CD14-positive monocyte (primary cell): ENCODE results near the gene NLGN1. TPM values are rescaled to one million over a fixed set of nuclear protein-coding genes. Genes with fewer than 3 reads are reported as not detected.

Experiments
- DNase-seq, 3 donors: peaks; one replicate each; pipeline ENCODE4 v3.0.0-alpha.2; 2011 to 2022
- H2AFZ ChIP-seq: 2 replicates; pipeline ENCODE4 v1.6.0; 2012; ENCODE audit warnings: mild to moderate bottlenecking, low read depth, low read length, inconsistent platforms; ENCODE audit not compliant: insufficient read depth, poor library complexity, severe bottlenecking
- H3K27ac ChIP-seq, 2 donors: 1 replicate in 1 of 2; 2 replicates in 1 of 2; pipeline ENCODE4 v1.5.1; 2012 to 2013; ENCODE audit warnings: low read length in 2 of 2, control low read depth in 1 of 2, inconsistent platforms in 1 of 2, low read depth in 1 of 2, mild to moderate bottlenecking in 1 of 2
- H3K27me3 ChIP-seq, 2 donors: one replicate each; pipeline versions ENCODE4 v1.6.0 to v1.6.1; 2011 to 2013; ENCODE audit warnings: low read length in 2 of 2; ENCODE audit not compliant: control insufficient read depth in 2 of 2, insufficient read depth in 2 of 2
- H3K36me3 ChIP-seq, 2 donors: replicated peaks in 1 of 2; 1 replicate in 1 of 2; 2 replicates in 1 of 2; pipeline versions ENCODE4 v1.5.1 to v1.6.1; 2012 to 2013; ENCODE audit warnings: low read length in 2 of 2, control low read depth in 1 of 2, inconsistent platforms in 1 of 2, mild to moderate bottlenecking in 1 of 2; ENCODE audit not compliant: insufficient read depth in 2 of 2, control insufficient read depth in 1 of 2
- H3K4me1 ChIP-seq, 2 donors: 1 replicate in 1 of 2; 2 replicates in 1 of 2; pipeline versions ENCODE4 v1.5.1 to v1.6.1; 2012 to 2013; ENCODE audit warnings: low read length in 2 of 2, control low read depth in 1 of 2, inconsistent platforms in 1 of 2, mild to moderate bottlenecking in 1 of 2, moderate library complexity in 1 of 2; ENCODE audit not compliant: insufficient read depth in 2 of 2, control insufficient read depth in 1 of 2
- H3K4me2 ChIP-seq: replicated peaks from 2 replicates; pipeline ENCODE3; 2012; ENCODE audit warnings: low read length, moderate library complexity, mild to moderate bottlenecking; ENCODE audit not compliant: poor library complexity, severe bottlenecking; ENCODE audit errors: extremely low read depth
- H3K4me3 ChIP-seq, 3 experiments: fragments of 200-600 bp in 1 of 3; sonication (generic) in 1 of 3; replicated peaks in 1 of 3; 1 replicate in 2 of 3; 2 replicates in 1 of 3; pipeline ENCODE4 v1.5.1; 2011 to 2013; ENCODE audit warnings: low read length in 3 of 3, mild to moderate bottlenecking in 3 of 3, control low read depth in 2 of 3, low read depth in 2 of 3, inconsistent platforms in 1 of 3, moderate library complexity in 1 of 3
- H3K79me2 ChIP-seq: 2 replicates; pipeline ENCODE4 v1.6.0; 2012; ENCODE audit warnings: mild to moderate bottlenecking, control low read depth, inconsistent platforms, low read length, moderate library complexity; ENCODE audit not compliant: insufficient read depth
- H3K9ac ChIP-seq: 2 replicates; pipeline ENCODE4 v1.6.0; 2017; ENCODE audit warnings: low read length, mild to moderate bottlenecking; ENCODE audit not compliant: insufficient read depth, poor library complexity, severe bottlenecking
- H3K9me3 ChIP-seq, 2 donors: replicated peaks in 1 of 2; 1 replicate in 1 of 2; 2 replicates in 1 of 2; pipeline versions ENCODE4 v1.5.1 to v1.6.1; 2012 to 2013; ENCODE audit warnings: low read length in 2 of 2, control low read depth in 1 of 2; ENCODE audit not compliant: control insufficient read depth in 1 of 2, insufficient read depth in 1 of 2
- H4K20me1 ChIP-seq: 2 replicates; pipeline ENCODE4 v1.6.0; 2012; ENCODE audit warnings: mild to moderate bottlenecking, low read length, control low read depth, moderate library complexity; ENCODE audit not compliant: insufficient read depth
- H3K27ac Mint-ChIP-seq, 7 donors: one replicate each; pipeline ENCODE4 v1.8.0; 2020; ENCODE audit warnings: mild to moderate bottlenecking in 7 of 7, mixed read lengths in 7 of 7, moderate library complexity in 6 of 7, inconsistent platforms in 2 of 7
- H3K27me3 Mint-ChIP-seq, 3 donors: one replicate each; pipeline ENCODE4 v1.8.0; 2021 to 2022; ENCODE audit warnings: low read depth in 3 of 3, mild to moderate bottlenecking in 3 of 3, mixed read lengths in 3 of 3, moderate library complexity in 3 of 3, inconsistent platforms in 1 of 3
- H3K36me3 Mint-ChIP-seq, 2 donors: one replicate each; pipeline ENCODE4 v1.8.0; 2020; ENCODE audit warnings: mixed read lengths in 2 of 2, inconsistent platforms in 1 of 2, mild to moderate bottlenecking in 1 of 2
- H3K4me1 Mint-ChIP-seq: one replicate; pipeline ENCODE4 v1.8.0; 2020; ENCODE audit warnings: mild to moderate bottlenecking, mixed read lengths
- H3K4me3 Mint-ChIP-seq, 2 donors: one replicate each; pipeline ENCODE4 v1.8.0; 2020; ENCODE audit warnings: mild to moderate bottlenecking in 2 of 2, mixed read lengths in 2 of 2, moderate library complexity in 1 of 2
- H3K9me3 Mint-ChIP-seq, 7 donors: one replicate each; pipeline ENCODE4 v1.8.0; 2020 to 2022; ENCODE audit warnings: mixed read lengths in 7 of 7, mild to moderate bottlenecking in 6 of 7, moderate library complexity in 6 of 7, inconsistent platforms in 2 of 7
- WGBS: methylation state at CpG from one replicate; pipeline ENCODE4 v1.1.5; 2013; ENCODE audit warnings: missing lambda C conversion rate; ENCODE audit not compliant: insufficient coverage; 5-methylcytosine and 5-hydroxymethylcytosine counted together
- intact Hi-C, 2 donors: fragments of 100-400 bp; cut with micrococcal nuclease; formaldehyde crosslinking; loops; one replicate each; pipeline versions ENCODE4 v1.15.0 to v1.15.1; 2023
- polyA plus RNA-seq, 3 donors: library from polyadenylated mRNA; depleted of rRNA in 1 of 3; unstranded in 2 of 3; stranded (reverse) in 1 of 3; fragments of 300-500 nt in 2 of 3; fragments of >200 nt in 1 of 3; fragmentation: Illumina TruSeq in 2 of 3; gene quantifications; 1 replicate in 2 of 3; 2 replicates in 1 of 3; pipeline ENCODE4 v1.2.3, GENCODE V29; 2012 to 2021
- TF ChIP-seq, protein P1 (sequence below): fragments of 200-600 bp; IDR thresholded peaks from one replicate; pipeline ENCODE4 v1.8.0; 2022; ENCODE audit warnings: antibody characterized with exemption, mild to moderate bottlenecking

The NLGN1 gene
- polyA plus RNA-seq, 3 donors = not detected

DNA sequence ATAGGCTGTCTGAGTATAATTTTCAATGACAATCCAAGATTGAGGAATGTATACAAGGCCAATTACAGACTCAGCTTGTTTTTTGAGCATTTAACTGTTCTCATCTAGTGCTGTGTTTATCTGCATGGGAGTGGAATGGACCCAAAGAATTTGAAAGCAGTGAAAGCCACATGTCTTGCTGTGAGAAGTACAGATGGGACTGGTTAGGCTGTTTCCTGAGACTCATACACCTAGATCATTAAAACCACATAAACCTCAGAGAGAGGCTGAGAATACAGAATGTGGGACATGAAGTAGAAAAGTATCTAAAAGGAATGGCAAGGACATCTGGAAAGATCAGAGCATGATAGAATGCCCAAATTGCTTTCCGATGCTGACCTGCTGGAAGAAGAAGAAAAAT lies 224.6 kb downstream of the NLGN1 start:
- H3K9me3 Mint-ChIP-seq = peaks cover 0 to 9% (median 4%) of the 10 kb centered on the region in 7 donors
- no peaks in the 10 kb centered on the region for H3K36me3 ChIP-seq
- H3K27ac ChIP-seq = no peak overlapping the region
- TF ChIP-seq, protein P1, sequence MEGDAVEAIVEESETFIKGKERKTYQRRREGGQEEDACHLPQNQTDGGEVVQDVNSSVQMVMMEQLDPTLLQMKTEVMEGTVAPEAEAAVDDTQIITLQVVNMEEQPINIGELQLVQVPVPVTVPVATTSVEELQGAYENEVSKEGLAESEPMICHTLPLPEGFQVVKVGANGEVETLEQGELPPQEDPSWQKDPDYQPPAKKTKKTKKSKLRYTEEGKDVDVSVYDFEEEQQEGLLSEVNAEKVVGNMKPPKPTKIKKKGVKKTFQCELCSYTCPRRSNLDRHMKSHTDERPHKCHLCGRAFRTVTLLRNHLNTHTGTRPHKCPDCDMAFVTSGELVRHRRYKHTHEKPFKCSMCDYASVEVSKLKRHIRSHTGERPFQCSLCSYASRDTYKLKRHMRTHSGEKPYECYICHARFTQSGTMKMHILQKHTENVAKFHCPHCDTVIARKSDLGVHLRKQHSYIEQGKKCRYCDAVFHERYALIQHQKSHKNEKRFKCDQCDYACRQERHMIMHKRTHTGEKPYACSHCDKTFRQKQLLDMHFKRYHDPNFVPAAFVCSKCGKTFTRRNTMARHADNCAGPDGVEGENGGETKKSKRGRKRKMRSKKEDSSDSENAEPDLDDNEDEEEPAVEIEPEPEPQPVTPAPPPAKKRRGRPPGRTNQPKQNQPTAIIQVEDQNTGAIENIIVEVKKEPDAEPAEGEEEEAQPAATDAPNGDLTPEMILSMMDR = no peak
- H3K27me3 ChIP-seq = no peaks in the 10 kb centered on the region
- no peaks in the 10 kb centered on the region for H3K4me1 Mint-ChIP-seq
- no peak overlapping the region for H3K9ac ChIP-seq
- WGBS = no CpG with 5 or more reads among the region's 1 CpG
- no peak overlapping the region for H3K4me2 ChIP-seq
- no peak overlapping the region for H3K27ac Mint-ChIP-seq
- H3K4me3 Mint-ChIP-seq = no peak overlapping the region
- H3K36me3 Mint-ChIP-seq = no peaks in the 10 kb centered on the region
- H4K20me1 ChIP-seq = no peaks in the 10 kb centered on the region
- no peak for DNase-seq
- no peaks in the 10 kb centered on the region for H3K27me3 Mint-ChIP-seq
- intact Hi-C loops = no loop called here
- no peak overlapping the region for H2AFZ ChIP-seq
- H3K4me1 ChIP-seq = no peaks in the 10 kb centered on the region
- H3K79me2 ChIP-seq = no peaks in the 10 kb centered on the region
- no peak overlapping the region for H3K4me3 ChIP-seq
- peaks cover 0 to 5% of the 10 kb centered on the region in 2 donors for H3K9me3 ChIP-seq

DNA sequence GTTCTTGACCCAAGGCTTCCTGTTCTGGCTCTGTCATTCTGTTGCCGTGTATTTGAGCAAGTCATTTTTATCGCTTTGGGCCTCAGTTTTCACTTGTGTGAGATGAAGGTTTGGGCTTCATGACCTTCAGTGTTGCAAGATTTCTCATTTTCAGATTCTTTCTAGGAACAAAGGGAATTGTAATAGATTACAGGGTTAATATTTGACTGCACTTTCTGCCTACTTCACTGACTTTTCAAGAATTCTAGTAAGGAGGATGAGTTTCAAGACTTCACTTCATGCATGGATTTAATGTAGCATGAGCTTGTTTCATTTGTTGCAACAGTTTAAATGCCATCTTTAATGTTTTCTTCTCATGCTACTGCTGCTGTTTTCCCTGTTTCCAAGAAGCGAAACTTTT lies 226.5 kb downstream of the NLGN1 start:
- no peak overlapping the region for H2AFZ ChIP-seq
- H3K9me3 ChIP-seq = no peaks in the 10 kb centered on the region
- H3K27ac ChIP-seq = no peak overlapping the region
- TF ChIP-seq, protein P1 = no peak
- H3K36me3 ChIP-seq = no peaks in the 10 kb centered on the region
- H3K36me3 Mint-ChIP-seq = no peaks in the 10 kb centered on the region
- no peaks in the 10 kb centered on the region for H3K79me2 ChIP-seq
- H3K9ac ChIP-seq = no peak overlapping the region
- no peaks in the 10 kb centered on the region for H3K4me1 ChIP-seq
- no peak overlapping the region for H3K4me3 ChIP-seq
- no peak overlapping the region for H3K4me2 ChIP-seq
- no peak overlapping the region for H3K27ac Mint-ChIP-seq
- no peaks in the 10 kb centered on the region for H4K20me1 ChIP-seq
- 100% methylated on average over 1 of the region's 3 CpGs for WGBS
- DNase-seq = no peak
- intact Hi-C loops = no loop called here
- no peak overlapping the region for H3K4me3 Mint-ChIP-seq
- peaks cover 0 to 4% (median 0%) of the 10 kb centered on the region in 7 donors for H3K9me3 Mint-ChIP-seq
- no peaks in the 10 kb centered on the region for H3K27me3 Mint-ChIP-seq
- H3K27me3 ChIP-seq = no peaks in the 10 kb centered on the region
- no peaks in the 10 kb centered on the region for H3K4me1 Mint-ChIP-seq
